Suppressor macrophage treated with lipopolysaccharide for 1 hour (primary cell): ENCODE data around the gene PTPRU.
A peak's percentile ranks its signal among the peaks of the same experiment; 100 is the strongest.

Source experiments
- DNase-seq, 3 donors: peaks; one replicate each; pipeline ENCODE4 v3.0.0-alpha.2; 2020 to 2022

Gene PTPRU

DNA sequence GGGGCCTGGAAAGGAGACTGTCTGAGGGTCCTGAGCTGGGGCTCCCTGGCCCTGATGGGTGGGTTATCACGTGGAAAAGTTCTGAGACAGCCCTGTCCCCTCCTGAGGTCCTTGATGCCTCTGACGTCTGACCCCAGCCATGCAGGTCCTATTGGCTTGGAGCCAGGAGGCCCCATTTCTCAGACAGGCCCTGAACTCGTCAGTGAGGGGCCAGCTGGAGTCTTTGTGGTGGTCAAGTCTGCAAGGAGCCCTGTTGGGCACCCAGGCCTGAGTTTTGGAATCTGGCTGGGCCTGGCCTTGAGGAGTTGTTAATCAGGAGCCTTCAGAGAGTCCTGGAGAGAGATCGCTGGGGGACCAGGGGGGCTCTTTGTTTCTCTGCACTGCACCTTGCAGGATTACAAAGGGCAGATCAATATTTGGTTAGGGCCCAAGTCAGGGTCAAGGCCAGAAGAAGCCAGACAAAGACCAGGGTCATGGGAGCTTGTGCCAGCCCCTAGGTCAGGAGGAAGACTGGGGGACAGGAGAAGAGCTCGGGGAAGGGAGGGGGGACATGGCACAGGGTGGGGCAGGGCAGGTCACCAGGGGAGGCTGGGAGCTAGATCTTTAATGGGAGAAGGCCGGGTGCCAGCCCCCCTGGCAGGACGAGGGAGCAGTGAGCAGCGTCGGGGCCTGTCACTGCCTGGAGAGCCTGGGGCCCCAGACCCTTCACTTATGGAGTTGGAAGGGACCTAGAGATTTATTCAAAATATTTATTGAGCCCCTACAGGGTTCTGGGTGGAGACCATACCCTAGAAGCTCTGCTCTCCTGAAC lies 83.2 kb downstream of the PTPRU start:
- no peak for DNase-seq

DNA sequence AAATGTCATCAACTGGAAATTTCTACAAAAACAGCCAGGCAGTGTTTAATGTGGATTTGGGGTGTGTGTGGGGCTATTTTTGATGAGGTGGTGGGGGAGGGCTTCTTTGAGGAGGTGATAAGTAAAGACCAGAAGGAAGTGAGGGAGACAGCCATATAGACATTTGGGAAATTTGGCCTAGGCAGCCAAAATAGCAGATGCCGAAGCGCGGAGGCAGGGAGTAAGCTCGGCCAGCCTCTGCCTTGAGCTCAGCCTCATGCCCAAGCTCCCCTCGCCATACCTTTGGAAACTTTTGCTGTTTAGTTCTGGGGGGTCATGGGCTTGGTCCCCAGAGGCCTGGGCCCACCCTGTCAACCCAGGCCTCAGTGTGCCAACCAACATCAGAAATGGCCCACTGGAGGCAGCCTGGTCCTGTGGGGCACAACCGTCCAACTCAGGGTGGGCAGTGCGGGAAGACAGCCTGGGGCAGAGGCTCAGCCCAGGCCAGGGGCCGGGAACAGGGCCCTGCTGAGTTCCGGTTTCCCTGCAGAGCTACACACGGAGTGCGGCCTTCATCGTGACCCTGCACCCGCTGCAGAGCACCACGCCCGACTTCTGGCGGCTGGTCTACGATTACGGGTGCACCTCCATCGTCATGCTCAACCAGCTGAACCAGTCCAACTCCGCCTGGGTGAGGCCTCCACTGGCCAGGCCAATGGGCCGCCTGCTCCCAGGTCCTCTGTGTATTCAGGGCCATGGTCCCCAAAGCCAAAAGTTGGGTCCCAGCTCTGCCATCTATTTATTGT lies 84.0 kb downstream of the PTPRU start:
- DNase-seq: no peak

DNA sequence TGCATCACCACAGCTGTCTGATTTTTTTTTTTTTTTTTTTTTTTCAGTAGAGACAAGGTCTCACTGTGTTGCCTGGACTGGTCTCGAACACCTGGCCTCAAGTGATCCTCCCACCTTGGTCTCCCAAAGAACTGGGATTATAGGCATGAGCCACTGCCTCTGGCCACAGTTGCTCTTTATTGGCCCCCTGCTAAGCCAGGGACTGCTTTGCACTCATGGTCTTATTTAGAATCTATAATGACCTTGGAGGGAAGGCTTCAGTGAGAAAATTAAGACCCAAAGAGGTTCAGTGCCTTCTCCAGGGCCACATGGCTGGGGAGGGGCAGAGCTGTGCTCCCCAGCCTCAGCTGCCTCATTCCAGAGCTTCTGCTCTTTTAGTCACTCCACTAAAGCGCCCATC lies 84.9 kb downstream of the PTPRU start:
- no peak for DNase-seq

DNA sequence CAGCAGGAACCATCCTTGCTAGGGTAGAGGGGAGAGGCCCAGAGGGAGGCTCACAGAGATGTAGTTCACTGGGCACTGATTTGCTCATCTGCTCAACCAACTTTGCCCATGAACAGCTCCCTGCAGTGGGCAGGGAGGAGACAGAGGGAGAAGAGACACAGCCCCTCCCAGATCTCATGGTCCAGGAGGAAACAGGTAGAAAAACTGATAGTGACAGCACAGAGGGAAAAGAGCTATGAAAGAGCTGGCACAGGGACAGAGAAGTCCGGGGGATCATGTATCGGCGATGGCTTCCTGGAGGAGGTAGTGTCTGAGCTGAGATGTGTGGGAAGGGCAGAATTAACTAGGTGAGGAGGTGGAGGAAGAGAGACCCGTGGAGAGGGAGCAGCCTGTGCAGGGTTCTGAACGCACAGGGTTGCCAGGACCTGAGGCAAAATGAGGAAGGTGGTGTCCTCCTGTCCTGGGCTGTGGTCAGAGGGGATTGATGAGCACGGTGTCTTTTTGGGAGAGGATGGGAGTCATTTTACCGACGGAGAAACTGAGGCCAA lies 85.9 kb downstream of the PTPRU start:
- DNase-seq: no peak

DNA sequence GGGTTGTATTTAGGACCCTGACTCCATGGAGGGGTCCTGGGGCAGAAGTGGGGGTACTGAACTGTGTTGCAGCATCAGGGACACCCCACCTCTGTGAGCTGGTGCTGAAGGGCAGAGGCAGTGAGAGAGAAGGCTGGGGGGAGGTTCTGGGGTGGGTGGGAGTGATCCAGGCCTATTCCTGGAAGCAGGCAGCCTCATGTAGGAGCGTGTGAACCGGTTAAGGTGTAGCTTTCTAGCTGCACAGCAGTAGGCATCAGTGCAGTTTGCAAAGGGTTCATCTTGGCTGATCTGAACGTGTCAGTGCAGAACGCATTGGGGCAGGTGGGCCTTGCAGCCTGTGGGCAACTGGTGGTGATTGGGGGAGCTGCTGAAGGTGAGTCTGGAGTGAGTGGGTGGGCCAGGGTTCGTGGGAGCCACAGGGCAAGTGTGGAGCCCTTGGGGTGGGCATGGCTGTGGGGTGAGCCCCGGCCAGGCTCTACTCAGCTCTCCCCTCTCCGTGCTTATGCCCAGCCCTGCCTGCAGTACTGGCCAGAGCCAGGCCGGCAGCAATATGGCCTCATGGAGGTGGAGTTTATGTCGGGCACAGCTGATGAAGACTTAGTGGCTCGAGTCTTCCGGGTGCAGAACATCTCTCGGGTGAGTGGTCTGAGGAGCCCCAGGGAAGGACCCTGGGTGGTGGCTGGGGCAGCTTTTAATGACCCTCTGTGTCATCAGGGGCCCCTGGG lies 86.7 kb downstream of the PTPRU start:
- DNase-seq: no peak

DNA sequence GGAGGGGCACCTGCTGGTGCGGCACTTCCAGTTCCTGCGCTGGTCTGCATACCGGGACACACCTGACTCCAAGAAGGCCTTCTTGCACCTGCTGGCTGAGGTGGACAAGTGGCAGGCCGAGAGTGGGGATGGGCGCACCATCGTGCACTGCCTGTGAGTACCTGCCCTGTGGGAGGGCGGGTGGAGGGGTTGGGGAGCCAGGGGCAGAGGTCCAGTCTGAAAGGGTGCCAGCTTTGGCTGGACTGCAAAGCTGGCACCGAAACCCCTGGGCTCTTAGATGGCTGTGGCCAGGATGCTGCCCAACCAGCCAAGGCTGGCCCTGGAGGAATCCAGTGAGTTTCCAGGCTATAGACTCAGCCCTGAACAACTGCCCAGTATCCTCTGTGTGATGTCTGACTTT lies 87.3 kb downstream of the PTPRU start:
- no peak for DNase-seq

DNA sequence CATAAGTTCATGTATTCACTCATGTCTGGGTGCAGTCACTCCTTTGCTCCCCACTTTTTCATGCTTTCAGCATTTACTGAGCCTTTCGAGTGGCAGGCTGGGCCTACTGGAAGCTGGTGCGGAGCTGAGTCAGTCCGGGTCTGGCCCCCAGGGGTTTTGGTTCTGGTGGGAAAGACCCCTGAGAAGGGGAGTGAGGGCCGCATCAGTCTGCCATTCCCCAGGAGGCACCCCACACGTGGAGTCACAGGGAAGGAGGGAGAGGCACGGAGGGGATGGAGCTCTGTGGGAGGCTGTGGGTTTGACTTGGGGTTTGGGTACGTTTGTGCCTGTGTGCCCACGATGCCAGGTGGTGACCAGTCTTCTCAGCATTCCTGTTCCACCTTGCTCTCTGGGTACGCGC lies 87.9 kb downstream of the PTPRU start:
- no peak for DNase-seq

DNA sequence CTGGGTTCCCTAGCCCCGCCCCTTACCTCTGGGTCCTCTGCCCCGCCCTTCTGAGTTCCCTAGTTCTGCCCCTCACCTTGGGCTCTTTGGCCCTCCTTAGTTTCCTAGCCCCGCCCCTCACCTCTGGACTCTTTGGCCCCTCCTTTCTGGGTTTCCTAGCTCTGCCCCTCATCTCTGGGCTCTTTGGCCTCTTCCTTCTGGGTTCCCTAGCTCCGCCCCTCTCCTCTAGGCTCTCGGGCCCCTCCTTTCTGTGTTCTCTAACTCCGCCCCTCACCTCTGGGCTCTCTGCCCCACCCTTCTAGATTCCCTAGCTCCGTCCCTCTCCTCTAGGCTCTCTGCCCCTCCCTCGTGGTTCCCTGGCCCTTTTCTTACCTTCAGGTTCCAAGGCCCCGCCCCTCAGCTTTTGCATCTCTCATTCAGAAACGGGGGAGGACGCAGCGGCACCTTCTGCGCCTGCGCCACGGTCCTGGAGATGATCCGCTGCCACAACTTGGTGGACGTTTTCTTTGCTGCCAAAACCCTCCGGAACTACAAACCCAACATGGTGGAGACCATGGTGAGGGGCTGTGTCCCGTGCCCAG lies 88.5 kb downstream of the PTPRU start:
- DNase-seq: no peak

DNA sequence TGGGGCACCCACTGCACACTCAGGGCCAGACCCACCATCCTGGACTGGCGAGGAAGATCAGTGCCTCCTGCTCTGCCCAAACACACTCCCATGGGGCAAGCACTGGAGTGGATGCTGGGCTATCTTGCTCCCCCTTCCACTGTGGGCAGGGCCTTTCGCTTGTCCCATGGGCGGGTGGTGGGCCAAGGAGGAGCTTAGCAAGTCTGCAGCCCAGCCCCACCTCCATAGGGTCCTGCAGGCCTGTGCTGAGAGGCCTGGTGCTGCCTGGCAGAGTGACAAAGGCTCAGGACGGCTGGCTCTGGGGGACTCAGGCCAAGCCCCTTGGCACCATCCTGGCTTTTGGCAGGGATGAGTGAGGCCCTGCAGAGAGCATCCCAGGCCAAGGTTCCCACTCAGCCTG lies 89.4 kb downstream of the PTPRU start:
- DNase-seq: no peak

DNA sequence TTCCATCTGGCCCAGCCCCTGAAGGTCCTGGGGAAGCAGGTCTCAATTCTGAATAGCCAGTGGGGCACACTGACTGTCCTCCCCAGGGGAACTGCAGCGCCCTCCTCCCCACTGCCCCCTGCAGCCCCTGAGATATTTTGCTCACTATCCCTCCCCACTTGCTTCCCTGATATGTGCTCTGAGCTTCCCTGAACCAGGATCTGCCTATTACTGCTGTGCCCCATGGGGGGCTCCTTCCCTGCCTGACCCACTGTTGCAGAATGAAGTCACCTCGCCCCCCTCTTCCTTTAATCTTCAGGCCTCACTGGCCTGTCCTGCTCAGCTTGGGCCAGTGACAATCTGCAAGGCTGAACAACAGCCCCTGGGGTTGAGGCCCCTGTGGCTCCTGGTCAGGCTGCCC lies 89.8 kb downstream of the PTPRU start:
- no peak for DNase-seq

DNA sequence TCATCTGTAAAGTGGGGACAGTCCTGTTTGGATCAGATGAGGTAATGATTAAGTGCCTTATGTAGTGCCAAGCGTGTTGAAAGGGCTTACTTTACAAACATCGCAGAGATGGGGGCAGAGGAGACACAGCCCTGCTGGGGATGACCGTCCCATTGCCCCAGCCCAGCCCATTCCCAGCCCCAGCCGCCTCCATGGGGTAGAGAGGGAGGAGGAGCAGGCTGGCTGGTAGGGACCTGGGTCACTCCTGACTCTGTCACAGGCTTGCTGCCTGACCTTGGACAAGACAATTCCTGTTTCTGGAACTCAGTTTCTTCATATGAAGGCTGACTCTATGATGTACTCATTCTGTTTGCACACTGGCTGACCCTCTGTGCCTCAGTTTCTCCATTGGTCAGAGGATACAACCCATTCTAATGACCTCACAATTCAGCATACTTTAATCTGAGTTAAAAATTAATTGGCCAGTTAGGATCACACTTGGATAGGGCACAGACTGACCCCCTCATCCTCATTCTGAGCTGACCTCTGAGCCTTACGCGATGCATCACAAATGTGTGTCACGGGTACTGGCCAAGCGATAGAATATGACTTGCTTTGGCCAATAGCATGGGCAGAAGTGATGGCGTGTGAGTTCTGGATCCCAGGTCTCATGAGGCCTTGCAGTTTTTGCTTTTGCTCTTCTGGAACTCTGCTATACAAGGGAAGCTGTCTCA lies 91.1 kb downstream of the PTPRU start:
- no peak for DNase-seq

DNA sequence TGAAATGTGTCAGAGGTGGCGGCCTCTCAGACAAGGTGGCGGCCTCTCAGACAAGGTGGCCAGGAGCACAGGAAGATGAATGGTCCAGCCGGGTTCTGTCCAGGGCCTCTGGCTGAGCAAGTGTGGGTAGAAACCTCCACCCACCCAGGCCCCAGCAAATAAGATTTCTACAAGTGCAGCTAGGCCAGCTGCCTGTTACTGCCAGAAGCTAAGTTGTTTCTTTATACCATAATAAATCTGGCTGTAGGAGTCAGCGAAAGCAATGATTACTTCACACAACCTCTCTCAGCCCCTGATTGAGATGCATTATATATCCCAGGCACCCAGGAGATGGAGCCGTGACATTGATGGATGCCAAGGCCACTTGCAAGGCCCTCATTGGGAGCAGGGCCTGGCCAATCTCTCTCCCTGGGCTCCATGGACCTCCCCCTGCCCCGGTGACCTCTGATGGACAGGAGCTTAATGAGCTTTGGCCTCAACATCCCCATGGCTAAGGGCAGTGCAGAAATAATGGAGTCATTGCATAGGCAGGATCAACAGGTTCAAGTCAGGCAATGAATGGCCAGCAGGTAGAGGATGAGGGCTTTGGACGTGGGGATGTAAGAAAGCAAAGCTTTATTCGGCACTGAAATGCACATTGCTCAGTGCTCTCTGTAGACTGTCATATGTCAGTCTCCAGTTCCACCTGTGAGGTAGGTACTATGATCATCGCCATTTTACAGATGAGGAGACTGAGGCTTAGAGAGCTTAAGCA lies 92.9 kb downstream of the PTPRU start:
- DNase-seq: no peak

DNA sequence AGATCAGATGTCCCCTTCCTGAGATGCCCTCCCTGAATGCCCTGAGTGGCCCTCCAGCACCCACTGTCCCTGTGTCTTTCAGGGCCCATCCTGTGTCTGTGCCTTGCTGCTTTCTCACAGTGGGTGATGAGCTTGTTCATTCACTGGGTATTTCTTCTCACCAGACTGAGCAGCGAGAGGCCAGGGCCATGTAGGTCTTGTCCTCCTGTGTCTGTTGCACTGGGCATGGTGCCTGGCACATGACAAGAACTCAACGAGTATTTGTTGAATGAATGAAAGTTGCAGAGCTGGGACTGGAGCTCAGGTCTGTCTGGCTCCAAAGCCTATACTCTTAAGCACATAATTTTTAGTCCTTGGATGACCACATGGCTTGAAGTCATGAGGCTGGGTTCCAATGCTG lies 93.8 kb downstream of the PTPRU start:
- no peak for DNase-seq

DNA sequence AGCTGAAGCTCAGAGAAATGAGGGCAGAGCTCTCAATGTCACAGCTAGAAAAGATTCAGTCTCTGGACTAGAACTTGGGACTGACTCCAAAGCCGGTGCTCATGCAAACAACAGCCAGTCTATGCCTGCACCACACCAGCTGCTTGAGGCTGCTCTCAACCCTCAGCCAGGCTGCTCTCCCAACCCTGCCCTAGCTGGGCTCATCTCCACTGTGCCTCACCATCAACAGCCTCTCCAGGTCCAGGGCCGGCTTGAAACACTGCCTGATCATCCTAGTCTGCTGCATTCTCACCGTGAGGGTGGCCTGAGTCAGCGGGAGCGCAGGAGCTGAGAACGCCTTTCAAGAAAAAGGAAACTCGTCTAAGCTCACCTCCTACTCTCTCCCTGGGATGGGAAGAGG lies 94.5 kb downstream of the PTPRU start:
- DNase-seq: no peak

DNA sequence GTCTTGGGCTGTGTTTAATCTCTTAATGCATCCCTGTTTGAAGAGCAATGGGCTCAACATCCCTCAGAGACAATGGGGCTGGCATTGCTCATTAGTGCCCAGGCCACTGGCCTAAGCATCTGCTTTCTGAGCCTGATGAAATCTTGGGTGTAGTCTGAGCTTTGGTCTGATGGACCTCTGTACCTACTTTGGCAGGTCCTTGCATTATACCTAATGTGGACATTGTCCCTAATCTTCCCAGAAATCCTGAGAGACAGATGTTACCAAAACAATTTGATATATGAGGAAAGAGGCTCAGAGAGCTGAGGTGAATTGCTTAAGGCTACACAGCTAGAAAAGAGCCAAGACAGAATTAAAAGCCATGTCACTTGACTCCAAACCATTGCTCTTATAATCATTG lies 95.0 kb downstream of the PTPRU start:
- no peak for DNase-seq

DNA sequence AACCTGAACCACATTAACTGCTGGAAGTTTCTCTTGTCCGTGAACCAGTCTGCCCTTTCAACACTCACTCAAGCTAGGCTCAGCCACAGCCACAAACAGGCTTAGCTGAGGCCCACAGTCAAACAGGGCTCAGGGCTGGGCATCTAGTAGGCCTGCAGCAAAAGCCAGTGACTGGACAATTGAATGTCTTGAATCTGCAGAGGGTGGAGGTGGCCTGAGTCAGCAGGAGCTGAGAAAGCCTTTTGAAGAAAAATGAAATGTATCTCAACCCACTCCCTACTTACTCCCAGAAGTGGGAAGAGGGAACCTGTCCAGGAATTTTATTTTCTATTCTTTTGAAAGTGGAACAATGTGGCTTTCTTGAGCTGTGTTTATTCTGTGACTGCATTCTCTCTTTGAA lies 95.4 kb downstream of the PTPRU start:
- DNase-seq: no peak

DNA sequence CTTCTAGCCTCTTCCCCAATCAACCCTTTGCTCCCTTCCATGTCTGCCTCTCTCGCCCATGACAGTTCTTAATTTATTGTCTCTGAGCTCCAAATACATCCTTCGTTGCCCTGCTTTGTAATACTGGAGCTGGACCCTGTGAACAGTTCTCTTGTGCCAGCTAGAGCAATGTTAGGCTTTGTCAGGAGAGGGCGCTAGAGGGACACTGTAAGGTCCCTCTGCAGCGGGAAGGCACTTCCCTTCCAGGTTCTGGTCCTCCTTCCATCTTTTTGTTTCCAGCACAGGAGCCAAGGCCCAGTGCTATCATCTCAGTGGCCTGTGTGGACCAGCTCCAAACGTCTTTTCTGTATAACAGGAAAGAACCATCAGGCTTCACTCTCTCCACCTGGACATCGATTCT lies 95.9 kb downstream of the PTPRU start:
- peak; percentile 49 to 68 (median 64) for DNase-seq

DNA sequence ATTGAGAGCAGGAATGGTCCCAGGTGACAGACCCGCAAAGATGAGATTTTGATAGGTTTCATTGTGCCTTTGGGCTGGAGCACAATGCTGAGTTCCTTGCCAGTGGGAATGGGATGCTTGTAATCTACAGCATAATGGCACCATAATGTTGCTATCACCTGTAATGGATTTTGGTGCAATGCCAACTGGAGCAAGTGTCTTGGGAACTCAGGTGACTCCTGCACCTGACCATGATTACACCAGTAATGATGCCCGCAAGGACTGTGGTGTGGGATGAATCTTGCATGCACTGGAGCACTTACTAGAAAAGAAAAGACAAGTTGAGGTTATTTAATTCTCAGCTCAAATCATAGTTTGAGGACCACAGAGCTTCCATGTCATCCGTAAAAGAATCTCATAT lies 96.7 kb downstream of the PTPRU start:
- no peak for DNase-seq

DNA sequence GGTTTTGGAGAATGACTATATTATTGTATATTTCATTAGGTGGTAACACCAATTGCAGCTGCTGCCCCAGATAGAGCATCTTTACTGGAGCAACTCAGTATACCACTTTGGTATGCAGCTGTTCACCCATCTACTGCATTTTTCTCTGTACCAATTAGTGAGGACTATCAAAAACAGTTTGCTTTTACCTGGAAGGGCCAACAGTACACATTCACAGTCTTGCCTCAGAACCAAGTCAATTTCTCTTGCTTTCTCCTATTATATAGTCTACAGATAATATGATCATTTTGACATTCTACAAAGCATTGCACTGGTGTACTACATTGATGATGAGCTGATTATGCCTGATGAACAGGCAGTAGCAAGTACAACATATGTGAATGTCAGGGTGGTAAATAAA lies 99.3 kb downstream of the PTPRU start:
- no peak for DNase-seq

DNA sequence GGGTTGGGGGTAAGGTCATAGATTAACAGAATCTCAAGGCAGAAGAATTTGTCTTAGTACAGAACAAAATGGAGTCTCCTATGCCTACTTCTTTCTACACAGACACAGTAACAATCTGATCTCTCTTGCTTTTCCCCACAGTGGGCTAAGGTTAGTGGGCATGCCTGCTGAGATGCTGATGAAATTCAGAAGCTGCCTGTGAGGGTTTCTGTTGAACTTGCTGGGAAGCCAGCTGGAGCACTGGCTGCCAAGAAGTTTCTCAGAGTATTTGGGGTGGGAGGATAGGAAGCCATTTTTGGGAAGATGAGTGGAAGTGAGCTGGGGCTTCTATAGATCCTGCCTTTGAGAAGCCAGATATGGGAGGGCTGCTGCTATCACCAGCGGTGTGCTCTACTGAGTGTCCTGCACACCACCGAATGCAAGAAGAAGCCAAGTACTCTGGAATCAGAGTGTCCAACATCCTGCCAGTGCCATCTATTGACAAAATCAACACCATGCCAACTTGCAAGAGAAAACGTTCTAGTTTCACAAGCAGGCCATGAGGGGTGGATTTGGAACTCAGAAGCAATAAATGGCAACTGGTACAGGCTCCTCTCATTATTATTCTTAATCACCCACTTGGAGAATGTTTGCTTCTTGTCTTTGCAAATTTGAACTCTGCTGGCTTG lies 102.7 kb downstream of the PTPRU start:
- no peak for DNase-seq

DNA sequence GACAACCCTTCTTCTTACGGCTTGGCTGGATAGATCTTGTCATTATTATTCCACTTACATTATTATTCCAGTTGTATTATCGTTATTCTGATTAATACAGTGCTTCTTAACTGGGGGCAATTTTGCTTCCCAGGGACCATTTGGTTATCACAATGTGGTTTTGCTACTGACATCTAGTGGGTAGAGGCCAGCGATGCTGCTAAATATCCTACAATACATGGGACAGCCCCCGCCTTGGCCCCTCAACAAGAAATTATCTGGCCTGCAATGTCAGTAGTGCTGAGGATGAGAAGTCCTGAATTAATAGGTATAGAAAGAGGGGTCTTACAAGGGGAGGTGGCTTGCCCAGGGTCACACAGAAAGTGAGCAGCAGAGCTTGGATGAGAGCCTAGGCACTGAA lies 105.6 kb downstream of the PTPRU start:
- no peak for DNase-seq
